HepG2 (cell line): ENCODE results near the gene HOXA10. TPM values are rescaled to one million over a fixed set of nuclear protein-coding genes. Genes with fewer than 3 reads are reported as not detected.

Experiments used
- ATAC-seq: fragments of 200-7000 bp; cut with Tn5 transposase; 3 replicates; pipeline ENCODE4 v1.9.1; 2020; ENCODE audit warnings: mild to moderate bottlenecking, moderate library complexity
- BruUV-seq: library from RNA; stranded (reverse); fragments of 400-500 nt; replicated peaks from 2 replicates; lab custom pipeline; 2021; lab: Mats Ljungman, UMichigan
- CTCF ChIA-PET: fragments of 300-600 bp; formaldehyde crosslinking; extraction: SDS; loops from one replicate; lab custom pipeline; 2021; ENCODE audit warnings: low total read pairs, inconsistent platforms, low intra/inter-chr PET ratio; lab: Yijun Ruan, JAX
- POLR2A ChIA-PET: fragments of 350-600 bp; sonication (Branson Sonifier 250); formaldehyde crosslinking; loops from one replicate; lab custom pipeline; 2020; ENCODE audit warnings: antibody characterized with exemption, inconsistent platforms; lab: Yijun Ruan, JAX
- DNase-seq: peaks from one replicate; pipeline ENCODE4 v3.0.0-alpha.2; 2015; ENCODE audit warnings: low spot score
- FAIRE-seq: peaks from 3 replicates; lab custom pipeline; 2011; peaks lifted over from hg19 to GRCh38; lab: Jason Lieb, UNC
- H2AFZ ChIP-seq: one replicate; pipeline ENCODE4 v1.6.1; 2011; ENCODE audit warnings: low read length, inconsistent platforms
- H3K27ac ChIP-seq: fragments of 300-600 bp; 3 replicates; pipeline ENCODE4 v1.8.0; 2011; ENCODE audit warnings: mixed run types, mild to moderate bottlenecking, mixed read lengths, low read length, inconsistent platforms; ENCODE audit not compliant: insufficient read depth; ENCODE audit errors: extremely low read length
- H3K27me3 ChIP-seq, 2 experiments: fragments of 200-600 bp in 1 of 2; 2 replicates in 1 of 2; 3 replicates in 1 of 2; pipeline versions ENCODE4 v1.6.0 to v1.8.0; 2011; ENCODE audit warnings: low read length in 2 of 2, mild to moderate bottlenecking in 2 of 2, moderate library complexity in 2 of 2, inconsistent platforms in 1 of 2; ENCODE audit not compliant: insufficient read depth in 2 of 2, control insufficient read depth in 1 of 2
- H3K36me3 ChIP-seq, 2 experiments: fragments of 200-600 bp in 1 of 2; replicated peaks in 1 of 2; 2 replicates in 1 of 2; 3 replicates in 1 of 2; pipeline versions ENCODE4 v1.5.1 to v1.8.0; 2011; ENCODE audit warnings: low read length in 2 of 2, inconsistent platforms in 1 of 2; ENCODE audit not compliant: insufficient read depth in 2 of 2, control insufficient read depth in 1 of 2
- H3K4me1 ChIP-seq: 2 replicates; pipeline ENCODE4 v1.5.1; 2012; ENCODE audit warnings: low read length, inconsistent platforms; ENCODE audit not compliant: insufficient read depth
- H3K4me2 ChIP-seq: 2 replicates; pipeline ENCODE4 v1.6.0; 2011; ENCODE audit warnings: low read depth, low read length, inconsistent platforms
- H3K4me3 ChIP-seq, 3 experiments: fragments of 200-600 bp in 1 of 3; sonication (generic), shearing (Covaris generic) in 1 of 3; replicated peaks in 1 of 3; 2 replicates each; pipeline ENCODE4 v1.5.1; 2011 to 2016; ENCODE audit warnings: low read length in 3 of 3, inconsistent platforms in 2 of 3, low read depth in 2 of 3, mild to moderate bottlenecking in 2 of 3, control low read depth in 1 of 3, mixed read lengths in 1 of 3; ENCODE audit not compliant: insufficient read depth in 1 of 3
- H3K79me2 ChIP-seq: one replicate; pipeline ENCODE4 v1.6.1; 2011; ENCODE audit warnings: low read length, inconsistent platforms; ENCODE audit not compliant: insufficient read depth
- H3K9ac ChIP-seq: 2 replicates; pipeline ENCODE4 v1.6.0; 2011; ENCODE audit warnings: mild to moderate bottlenecking, low read depth, low read length, inconsistent platforms; ENCODE audit not compliant: insufficient read depth
- H3K9me3 ChIP-seq: 2 replicates; pipeline ENCODE4 v1.5.1; 2012; ENCODE audit warnings: mild to moderate bottlenecking, low read length
- H4K20me1 ChIP-seq: 2 replicates; pipeline ENCODE4 v1.6.0; 2011; ENCODE audit warnings: inconsistent platforms, mild to moderate bottlenecking, low read length, moderate library complexity; ENCODE audit not compliant: insufficient read depth
- ARHGAP35 ChIP-seq: sonication (generic); formaldehyde crosslinking; IDR thresholded peaks from 2 replicates; pipeline ENCODE4 v1.9.0; 2022; ENCODE audit warnings: mild to moderate bottlenecking, inconsistent platforms, moderate library complexity, missing genetic modification reagents, borderline replicate concordance
- ATF4 ChIP-seq, 2 experiments: fragments of 450-650 bp in 1 of 2; sonication (generic) in 1 of 2; formaldehyde crosslinking; IDR thresholded peaks; 2 replicates each; pipeline versions ENCODE4 v1.5.0 to v1.8.0; 2020 to 2022; ENCODE audit warnings: mild to moderate bottlenecking in 1 of 2, missing genetic modification reagents in 1 of 2
- GMEB2 ChIP-seq: IDR thresholded peaks from 2 replicates; pipeline ENCODE4 v1.6.1; 2016; ENCODE audit warnings: missing biosample characterization, missing genetic modification reagents, low read depth
- GZF1 ChIP-seq: sonication (generic); formaldehyde crosslinking; IDR thresholded peaks from 2 replicates; pipeline ENCODE4 v1.5.1; 2020; ENCODE audit warnings: mild to moderate bottlenecking, missing genetic modification reagents
- HIVEP1 ChIP-seq: sonication (generic); formaldehyde crosslinking; IDR thresholded peaks from 2 replicates; pipeline ENCODE4 v1.4.0; 2020; ENCODE audit warnings: mild to moderate bottlenecking, missing genetic modification reagents
- HOMEZ ChIP-seq: IDR thresholded peaks from 2 replicates; pipeline ENCODE4 v1.6.1; 2016; ENCODE audit warnings: low read depth
- IKZF1 ChIP-seq: fragments of 450-650 bp; IDR thresholded peaks from 2 replicates; pipeline ENCODE4 v1.7.1; 2016
- KLF9 ChIP-seq: IDR thresholded peaks from 2 replicates; pipeline ENCODE4 v1.6.1; 2016; ENCODE audit warnings: low read depth
- MED8 ChIP-seq: sonication (generic); formaldehyde crosslinking; IDR thresholded peaks from 2 replicates; pipeline ENCODE4 v1.8.1; 2023; ENCODE audit warnings: mild to moderate bottlenecking, missing genetic modification reagents; ENCODE audit not compliant: insufficient replicate concordance
- PAF1 ChIP-seq: IDR thresholded peaks from 2 replicates; pipeline ENCODE4 v1.6.1; 2016; ENCODE audit warnings: missing genetic modification reagents, missing compliant biosample characterization
- SMAD9 ChIP-seq: sonication (generic); formaldehyde crosslinking; IDR thresholded peaks from 2 replicates; pipeline ENCODE4 v1.5.1; 2020; ENCODE audit warnings: mild to moderate bottlenecking, missing genetic modification reagents
- ZNF446 ChIP-seq: sonication (generic); formaldehyde crosslinking; IDR thresholded peaks from 2 replicates; pipeline ENCODE4 v1.5.0; 2020; ENCODE audit warnings: mild to moderate bottlenecking, missing genetic modification reagents
- ZNF501 ChIP-seq: sonication (generic); formaldehyde crosslinking; IDR thresholded peaks from 2 replicates; pipeline ENCODE4 v1.5.1; 2020; ENCODE audit warnings: mild to moderate bottlenecking, moderate library complexity, missing genetic modification reagents
- ZNF747 ChIP-seq: sonication (generic); formaldehyde crosslinking; IDR thresholded peaks from 2 replicates; pipeline ENCODE4 v1.8.1; 2023; ENCODE audit warnings: missing genetic modification reagents, mild to moderate bottlenecking, borderline replicate concordance
- ZNF768 ChIP-seq: sonication (generic); formaldehyde crosslinking; IDR thresholded peaks from 2 replicates; pipeline ENCODE4 v1.4.0; 2020; ENCODE audit warnings: missing genetic modification reagents
- WGBS: methylation state at CpG from one replicate; pipeline ENCODE4 v1.1.6; 2017; ENCODE audit warnings: low lambda C conversion rate; 5-methylcytosine and 5-hydroxymethylcytosine counted together
- in situ Hi-C: cut with HindIII; loops from 2 replicates; pipeline ENCODE4 v1.10.0; 2017; ENCODE audit warnings: low pct_unique_long_range_greater_than_20kb; ENCODE audit not compliant: extremely low pct_ligation_motif_present
- intact Hi-C: fragments of 100-400 bp; cut with micrococcal nuclease; formaldehyde crosslinking; loops from one replicate; pipeline ENCODE4 v1.10.0; 2022; ENCODE audit not compliant: unreplicated experiment
- polyA plus RNA-seq, 8 experiments: library from polyadenylated mRNA; depleted of rRNA in 3 of 8; stranded (reverse) in 7 of 8; unstranded in 1 of 8; fragments of >200 nt; fragmentation: Illumina TruSeq in 4 of 8; extraction: Trizol in 4 of 8; gene quantifications; 2 replicates each; pipeline versions ENCODE4 v1.2.1 to v1.2.3, GENCODE V29; 2011 to 2016; ENCODE audit warnings: low read depth in 4 of 8, missing spikeins in 1 of 8, mixed read lengths in 1 of 8; ENCODE audit not compliant: insufficient read depth in 1 of 8
- total RNA-seq, 5 experiments: library from RNA; depleted of rRNA; stranded (reverse); fragments of >200 nt; fragmentation: Illumina TruSeq; extraction: Trizol; gene quantifications; 2 replicates each; pipeline ENCODE4 v1.2.3, GENCODE V29; 2016; ENCODE audit warnings: low read depth in 1 of 5

The HOXA10 gene
- total and polyA plus RNA-seq, 2 of the 13 experiments (the other 11 are each of a cell fraction or from before 2014, with no cell fraction given) = not detected

GRCh38 chr7:27158436-27159265 is 15.5 kb downstream of the HOXA10 start (continued):
- TF ChIP-seq ZNF747 (CRISPR knock-in tag) (no peak), IKZF1 (no peak), ARHGAP35 (CRISPR knock-in tag) (no peak), MED8 (CRISPR knock-in tag) (no peak), GZF1 (no peak), KLF9 (CRISPR knock-in tag) (no peak), ZNF501 (CRISPR knock-in tag) (no peak)
- TF ChIP-seq, all 625 proteins: peak for 0

GRCh38 chr7:27157702-27158431 is 16.3 kb downstream of the HOXA10 start:
- H2AFZ ChIP-seq = no peak overlapping the region
- H4K20me1 ChIP-seq = no peaks in the 10 kb centered on the region
- 80% methylated on average over 30 of the region's 30 CpGs for WGBS
- CTCF ChIA-PET = no interaction called here
- H3K9me3 ChIP-seq = no peaks in the 10 kb centered on the region
- FAIRE-seq (no peak), ATAC-seq (no peak), DNase-seq (no peak)
- POLR2A ChIA-PET = no interaction called here
- no peaks in the 10 kb centered on the region for H3K79me2 ChIP-seq
- peaks cover 6 to 46% of the 10 kb centered on the region in 2 experiments for H3K27me3 ChIP-seq
- no peak overlapping the region for H3K4me2 ChIP-seq
- intact Hi-C loops (no loop called here), in situ Hi-C loops (loop anchor here (5.0 to 25.0 kb wide), 2 partner anchors 791 to 1071 kb away; no protein-coding TSS in a partner anchor)
- H3K27ac ChIP-seq = no peak overlapping the region
- H3K4me3 ChIP-seq = no peak overlapping the region
- peaks cover 19% of the 10 kb centered on the region for H3K4me1 ChIP-seq
- H3K9ac ChIP-seq = no peak overlapping the region
- BruUV-seq = no TSS peak
- no peaks in the 10 kb centered on the region for H3K36me3 ChIP-seq
- TF ChIP-seq ZNF446 (CRISPR knock-in tag) (no peak), ZNF768 (no peak), ATF4 (CRISPR knock-in tag; IDR thresholded peaks at IDR 0.05) (no peak), GMEB2 (CRISPR knock-in tag) (no peak), SMAD9 (CRISPR knock-in tag) (no peak), HIVEP1 (no peak), PAF1 (no peak), HOMEZ (CRISPR knock-in tag) (no peak)
